HG03565 (cell line): ENCODE results near the gene DNLZ.

Source experiments
- ATAC-seq: cut with Tn5 transposase; IDR thresholded peaks from one replicate; pipeline ENCODE4 v1.9.1; 2021; ENCODE audit warnings: mild to moderate bottlenecking, moderate library complexity; ENCODE audit not compliant: unreplicated experiment

The DNLZ gene

GRCh38 chr9:136397643-136398042 lies 34.1 kb upstream of the DNLZ start:
- no peak for ATAC-seq

GRCh38 chr9:136396219-136396515 lies 32.6 kb upstream of the DNLZ start:
- no peak for ATAC-seq

- ATAC-seq, result no peak
Measured at GRCh38 chr9:136395345-136396218, 32.0 kb upstream of the DNLZ start.

GRCh38 chr9:136395020-136395340 lies 31.4 kb upstream of the DNLZ start:
- no peak for ATAC-seq

- ATAC-seq, result no peak
Measured at GRCh38 chr9:136394312-136395019, 30.9 kb upstream of the DNLZ start.

GRCh38 chr9:136393531-136393930 lies 30.0 kb upstream of the DNLZ start:
- no peak for ATAC-seq

GRCh38 chr9:136392538-136393449 lies 29.2 kb upstream of the DNLZ start:
- ATAC-seq, result no peak

- no peak for ATAC-seq
Measured at GRCh38 chr9:136391737-136392537, 28.4 kb upstream of the DNLZ start.

GRCh38 chr9:136389396-136389795 lies 25.9 kb upstream of the DNLZ start:
- no peak for ATAC-seq

- no peak for ATAC-seq
Measured at GRCh38 chr9:136387217-136387616, 23.7 kb upstream of the DNLZ start.

- ATAC-seq, result no peak
Measured at GRCh38 chr9:136386018-136386417, 22.5 kb upstream of the DNLZ start.

- ATAC-seq, result no peak
Measured at GRCh38 chr9:136385015-136385414, 21.5 kb upstream of the DNLZ start.

GRCh38 chr9:136383436-136383835 lies 19.9 kb upstream of the DNLZ start:
- ATAC-seq, result no peak

- ATAC-seq, result no peak
Measured at GRCh38 chr9:136381966-136382513, 18.5 kb upstream of the DNLZ start.

GRCh38 chr9:136381311-136381710 lies 17.8 kb upstream of the DNLZ start:
- ATAC-seq, result no peak

- ATAC-seq, result no peak
Measured at GRCh38 chr9:136380381-136380780, 16.8 kb upstream of the DNLZ start.

GRCh38 chr9:136379891-136380290 lies 16.3 kb upstream of the DNLZ start:
- no peak for ATAC-seq

- ATAC-seq, result no peak
Measured at GRCh38 chr9:136379401-136379800, 15.9 kb upstream of the DNLZ start.

GRCh38 chr9:136379003-136379287 lies 15.4 kb upstream of the DNLZ start:
- ATAC-seq, result no peak

GRCh38 chr9:136378170-136379002 lies 14.8 kb upstream of the DNLZ start:
- ATAC-seq, result no peak
